Activated T-cell treated with anti-CD3 and anti-CD28 coated beads for 1 hour (primary cell): ENCODE results near the gene KRTAP4-11.
"Not testable (repeated sequence)": the region's sequence is repeated elsewhere in the genome, so short reads cannot be mapped to it uniquely, and the experiment has no call there.

ENCODE experiments used
- DNase-seq: peaks from one replicate; pipeline ENCODE4 v3.0.0-alpha.2; 2020; ENCODE audit warnings: low read depth

The KRTAP4-11 gene

DNA sequence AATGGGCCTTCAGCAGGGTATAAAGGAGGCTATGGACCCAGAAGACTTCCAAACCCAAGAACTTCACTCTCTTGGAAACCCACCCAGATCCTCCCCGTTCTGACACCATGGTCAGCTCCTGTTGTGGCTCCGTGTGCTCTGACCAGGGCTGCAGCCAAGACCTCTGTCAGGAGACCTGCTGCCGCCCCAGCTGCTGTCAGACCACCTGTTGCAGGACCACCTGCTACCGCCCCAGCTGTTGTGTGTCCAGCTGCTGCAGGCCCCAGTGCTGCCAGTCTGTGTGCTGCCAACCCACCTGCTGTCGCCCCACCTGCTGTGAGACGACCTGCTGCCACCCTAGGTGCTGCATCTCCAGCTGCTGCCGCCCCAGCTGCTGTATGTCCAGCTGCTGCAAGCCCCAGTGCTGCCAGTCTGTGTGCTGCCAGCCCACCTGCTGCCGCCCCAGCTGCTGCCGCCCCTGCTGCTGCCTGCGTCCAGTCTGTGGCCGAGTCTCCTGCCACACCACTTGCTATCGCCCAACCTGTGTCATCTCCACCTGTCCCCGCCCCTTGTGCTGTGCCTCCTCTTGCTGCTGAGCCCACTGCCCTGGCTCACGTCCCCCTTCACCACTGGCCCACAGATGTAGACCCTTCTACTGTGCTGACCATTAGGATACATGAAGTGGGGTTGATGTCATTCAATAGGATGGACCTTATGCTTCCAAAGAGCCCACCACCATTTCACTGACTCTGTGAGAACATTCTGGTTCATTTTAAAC is 33.9 kb downstream of the KRTAP4-11 start, which contains the start of gene KRTAP4-7:
Gene KRTAP4-7 (plus strand): TSS at position 51 of the 757 bp plus-strand sequence. CDS start 57 bp downstream, at position 108.
- DNase-seq, result not testable (repeated sequence)

DNA sequence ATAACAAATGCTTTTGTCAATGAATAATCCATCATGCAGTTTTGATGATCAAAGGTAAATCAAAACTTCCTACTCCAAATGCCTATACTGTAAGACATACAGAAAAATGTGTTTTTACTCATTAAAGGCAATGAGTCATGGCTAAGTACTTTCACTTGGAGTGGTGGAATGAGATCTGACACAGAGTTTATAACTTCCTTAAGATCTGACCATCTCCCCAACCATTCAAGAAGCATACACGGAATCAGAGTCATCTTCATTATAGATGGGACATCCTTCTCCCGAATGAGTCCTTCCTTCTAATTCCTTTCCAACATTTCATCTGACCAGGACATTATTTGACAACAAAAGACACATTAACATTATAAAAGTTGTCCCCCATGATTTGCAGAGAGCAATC is 34.7 kb downstream of the KRTAP4-11 start:
- not testable (repeated sequence) for DNase-seq

DNA sequence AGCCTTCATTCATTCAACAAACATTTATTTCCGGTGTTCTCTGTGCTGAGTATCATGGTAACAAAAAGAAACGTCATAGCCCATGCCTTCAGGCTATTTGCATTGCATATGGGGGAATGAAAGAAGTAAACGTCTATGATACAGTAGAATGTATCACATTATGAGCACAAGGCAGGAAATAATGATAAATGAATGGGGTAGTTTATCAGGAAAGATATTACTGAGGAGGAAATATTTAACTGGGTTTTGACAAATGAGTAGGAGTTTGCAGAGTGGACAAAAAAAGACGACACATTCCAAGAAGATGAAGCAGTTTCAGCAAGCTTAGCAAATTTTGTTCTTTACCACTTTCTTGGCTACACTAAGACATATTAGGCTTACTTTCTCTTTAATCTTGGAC is 35.5 kb downstream of the KRTAP4-11 start:
- no peak for DNase-seq

DNA sequence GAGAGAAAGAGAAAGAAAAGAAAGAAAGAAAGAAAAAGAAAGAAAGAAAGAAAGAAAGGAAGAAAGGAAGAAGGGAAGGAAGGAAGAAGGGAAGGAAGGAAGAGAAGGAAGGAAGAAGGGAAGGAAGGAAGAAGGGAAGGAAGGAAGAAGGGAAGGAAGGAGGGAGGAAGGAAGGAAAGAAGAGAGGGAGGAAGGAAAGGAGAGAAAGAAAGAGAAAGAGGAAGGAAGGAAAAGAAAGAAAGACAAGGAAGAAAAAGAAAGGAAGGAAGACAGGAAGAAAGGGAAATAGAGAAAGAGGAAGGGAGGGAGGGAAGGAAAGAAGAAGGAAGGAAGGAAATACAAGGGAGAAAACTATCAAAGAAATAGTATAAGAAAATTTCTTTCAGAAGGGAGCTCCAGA is 41.4 kb downstream of the KRTAP4-11 start:
- no peak for DNase-seq

DNA sequence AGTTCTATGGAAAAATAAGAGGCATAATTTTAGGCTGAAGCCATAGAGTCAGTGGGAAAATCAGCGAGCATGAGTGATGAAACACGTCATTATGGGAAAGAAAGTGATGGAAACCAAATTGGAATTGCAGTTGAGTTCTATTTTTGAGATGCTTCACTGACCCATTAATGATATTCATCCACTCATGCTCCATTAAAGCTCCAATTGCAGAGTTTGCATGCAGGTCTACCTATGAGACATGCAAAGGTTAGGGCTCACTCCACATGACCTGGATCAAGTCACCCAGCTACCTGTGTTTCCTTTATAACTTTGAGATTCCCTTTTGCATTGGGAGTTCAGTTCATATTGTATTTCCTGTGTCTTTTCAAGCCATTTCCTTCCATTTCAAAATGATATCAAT is 44.5 kb downstream of the KRTAP4-11 start:
- no peak for DNase-seq

DNA sequence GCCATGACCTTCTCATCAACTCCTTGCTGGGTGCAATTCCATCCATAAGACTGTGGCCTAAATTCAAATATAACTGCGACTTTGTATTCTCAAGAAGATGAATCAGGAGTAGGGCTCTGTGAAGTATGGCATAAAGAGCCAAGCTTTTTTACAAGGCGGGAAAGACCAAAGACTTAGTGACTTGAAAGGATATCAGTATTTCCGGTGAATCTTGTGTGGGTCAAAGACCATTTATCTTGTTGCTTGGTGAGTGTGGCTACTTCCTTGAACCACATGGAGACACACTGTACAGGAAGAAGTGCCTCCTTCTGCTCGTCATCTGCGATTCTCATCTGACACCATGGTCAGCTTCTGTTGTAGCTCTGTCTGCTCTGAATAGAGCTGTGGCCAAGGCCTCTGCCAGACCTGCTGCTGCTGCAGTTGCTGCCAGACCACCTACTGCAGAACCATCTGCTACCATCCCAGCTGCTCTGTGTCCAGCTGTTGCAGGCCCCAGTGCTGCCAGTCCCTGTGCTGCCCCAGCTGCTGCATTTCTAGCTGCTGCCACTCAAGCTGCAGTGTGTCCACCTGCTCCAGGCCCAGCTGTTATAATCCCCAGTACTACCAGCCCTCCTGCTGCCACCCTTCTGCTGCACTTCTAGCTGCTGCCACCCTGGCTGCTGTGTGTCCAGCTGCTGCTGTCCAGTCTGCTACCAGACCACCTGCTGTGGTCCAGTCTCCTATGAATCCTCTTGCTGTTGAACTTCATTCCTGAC is 46.4 kb downstream of the KRTAP4-11 start:
- DNase-seq, result no peak

DNA sequence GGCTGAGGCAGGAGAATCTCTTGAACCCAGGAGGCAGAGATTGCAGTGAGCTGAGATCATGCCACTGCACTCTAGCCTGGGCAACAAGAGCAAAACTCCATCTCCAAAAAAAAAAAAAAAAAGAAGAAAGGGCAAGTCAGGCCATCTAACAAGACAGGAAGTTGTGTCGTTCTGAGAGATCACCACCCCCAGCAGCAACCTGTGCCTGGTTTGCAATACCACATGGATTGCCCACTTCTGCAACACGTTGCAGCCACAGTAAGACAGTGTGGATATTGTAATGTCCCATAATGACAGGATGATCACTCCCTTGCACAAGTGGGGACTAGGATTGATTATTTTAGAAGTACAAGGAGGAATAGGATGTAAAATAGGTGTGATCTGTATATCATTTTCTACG is 49.1 kb downstream of the KRTAP4-11 start:
- no peak for DNase-seq

DNA sequence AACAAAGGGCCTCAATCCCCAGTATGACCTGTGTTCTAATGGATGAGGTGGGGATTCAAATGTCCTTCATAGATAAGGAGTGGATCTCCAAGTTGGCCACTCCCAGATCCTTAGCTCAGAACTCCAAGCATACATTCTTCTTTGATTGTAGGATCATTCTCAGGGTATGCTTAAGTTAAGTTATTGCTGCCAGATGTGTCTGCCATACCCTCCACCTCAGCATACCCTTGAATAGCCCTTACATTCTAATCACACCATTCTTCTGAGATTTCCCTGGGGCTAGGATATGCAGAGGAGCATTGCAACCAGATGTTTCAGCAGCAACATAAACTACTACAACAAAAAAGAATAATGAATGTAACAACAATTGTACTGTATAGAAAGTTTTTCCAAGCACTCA is 50.9 kb downstream of the KRTAP4-11 start:
- no peak for DNase-seq
